ENCODE data around the gene M6PR.
"Not testable (repeated sequence)": the region's sequence is repeated elsewhere in the genome, so short reads cannot be mapped to it uniquely, and the experiment has no call there.

Gene M6PR

GRCh38 chr12:8950702-8951478 lies 1.4 kb upstream of the M6PR start:
- no peak for DNase-seq

- DNase-seq, result no peak
Measured at GRCh38 chr12:8950221-8950527, 729 bp upstream of the M6PR start.

- DNase-seq, result no peak
Measured at GRCh38 chr12:8948701-8949341, 624 bp downstream of the M6PR start.

GRCh38 chr12:8947737-8948136 lies 1.7 kb downstream of the M6PR start:
- no peak for DNase-seq

- DNase-seq, result no peak
Measured at GRCh38 chr12:8946733-8947132, 2.7 kb downstream of the M6PR start.

- no peak for DNase-seq
Measured at GRCh38 chr12:8943565-8944186, 5.8 kb downstream of the M6PR start.

- DNase-seq, result no peak
Measured at GRCh38 chr12:8941691-8942478, 7.6 kb downstream of the M6PR start.

GRCh38 chr12:8937842-8938442 lies 11.5 kb downstream of the M6PR start:
- DNase-seq, result not testable (repeated sequence)

GRCh38 chr12:8936735-8937134 lies 12.7 kb downstream of the M6PR start:
- DNase-seq, result no peak

- DNase-seq, result not testable (repeated sequence)
Measured at GRCh38 chr12:8934080-8934479, 15.4 kb downstream of the M6PR start.

GRCh38 chr12:8932464-8932863 lies 17.0 kb downstream of the M6PR start:
- DNase-seq, result not testable (repeated sequence)

GRCh38 chr12:8930655-8931323 lies 18.7 kb downstream of the M6PR start:
- not testable (repeated sequence) for DNase-seq

GRCh38 chr12:8922544-8922943 lies 26.9 kb downstream of the M6PR start:
- DNase-seq, result no peak

- not testable (repeated sequence) for DNase-seq
Measured at GRCh38 chr12:8919643-8920042, 29.8 kb downstream of the M6PR start.

GRCh38 chr12:8917751-8918150 lies 31.7 kb downstream of the M6PR start:
- DNase-seq, result no peak

GRCh38 chr12:8917031-8917430 lies 32.4 kb downstream of the M6PR start:
- DNase-seq, result no peak

GRCh38 chr12:8916154-8916553 lies 33.3 kb downstream of the M6PR start:
- DNase-seq, result no peak

- DNase-seq, result peak; percentile 21
Measured at GRCh38 chr12:8914716-8915526, 34.5 kb downstream of the M6PR start.

- peak; percentile 45 for DNase-seq
Measured at GRCh38 chr12:8914033-8914715, 35.3 kb downstream of the M6PR start, which contains the start of gene PHC1. TSS of gene PHC1 (plus strand) at chr12:8914509. CDS start at chr12:8917678, 3,169 bp downstream.

GRCh38 chr12:8913702-8914032 lies 35.8 kb downstream of the M6PR start:
- DNase-seq, result no peak

- no peak for DNase-seq
Measured at GRCh38 chr12:8912914-8913313, 36.5 kb downstream of the M6PR start.

Data from NCI-H1694 treated with DMSO at 0.1 percent for 48 hours (cell line).